HG03025 (cell line): ENCODE measurements around the gene CD93.

Experiments used
- ATAC-seq: cut with Tn5 transposase; IDR thresholded peaks from one replicate; pipeline ENCODE4 v1.9.1; 2021; ENCODE audit warnings: mild to moderate bottlenecking, moderate library complexity; ENCODE audit not compliant: unreplicated experiment, low FRiP score

Gene CD93

DNA sequence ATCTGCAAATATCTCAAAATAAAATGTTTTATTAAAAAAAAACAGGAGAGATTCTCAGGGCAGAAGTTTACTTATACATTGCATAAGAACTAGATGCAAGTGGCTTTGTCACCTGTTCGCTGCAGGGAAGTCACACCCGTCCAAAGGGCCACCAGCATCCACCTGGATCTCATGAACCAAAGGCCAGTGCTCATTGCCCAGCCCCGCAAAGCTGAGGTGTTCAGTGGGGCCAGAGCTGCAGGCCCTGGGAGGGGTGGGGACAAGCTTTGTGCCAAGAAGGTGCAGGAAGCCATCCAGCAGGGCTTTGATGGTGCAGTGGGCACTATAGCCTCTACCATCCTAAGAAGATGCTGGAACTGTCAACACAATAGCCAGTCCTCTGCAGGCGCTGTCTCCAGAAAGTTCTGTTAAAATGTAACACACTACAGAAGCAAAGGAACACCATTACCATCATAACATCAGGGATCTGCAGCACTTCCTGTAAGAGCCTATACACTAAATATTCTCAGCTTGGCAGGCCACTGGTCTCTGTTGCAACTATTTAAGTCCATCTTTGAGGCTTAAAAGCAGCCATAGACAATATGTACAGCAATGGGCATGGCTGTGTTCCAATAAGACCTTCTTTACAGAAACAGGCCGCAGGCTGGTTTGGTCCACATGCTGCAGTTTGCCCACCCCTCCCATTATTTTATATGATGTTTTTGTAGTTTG is 15.7 kb upstream of the CD93 start:
- ATAC-seq, result no peak

DNA sequence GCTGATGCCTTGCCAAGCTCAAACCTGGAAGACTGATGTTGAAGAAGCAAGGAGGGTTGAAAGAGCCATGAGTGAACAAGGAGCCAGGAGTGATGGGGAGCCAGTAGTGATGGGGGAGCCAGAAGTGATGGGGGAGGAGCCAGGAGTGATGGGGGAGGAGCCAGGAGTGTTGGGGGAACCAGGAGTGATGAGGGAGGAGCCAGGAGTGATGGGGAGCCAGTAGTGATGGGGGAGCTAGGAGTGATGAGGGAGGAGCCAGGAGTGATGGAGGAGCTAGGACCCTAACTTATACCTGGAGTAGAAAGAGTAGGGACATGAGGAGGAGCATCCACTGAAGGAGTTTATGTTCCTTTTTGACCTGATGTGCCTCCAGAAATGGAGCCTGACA is 14.6 kb upstream of the CD93 start:
- no peak for ATAC-seq

DNA sequence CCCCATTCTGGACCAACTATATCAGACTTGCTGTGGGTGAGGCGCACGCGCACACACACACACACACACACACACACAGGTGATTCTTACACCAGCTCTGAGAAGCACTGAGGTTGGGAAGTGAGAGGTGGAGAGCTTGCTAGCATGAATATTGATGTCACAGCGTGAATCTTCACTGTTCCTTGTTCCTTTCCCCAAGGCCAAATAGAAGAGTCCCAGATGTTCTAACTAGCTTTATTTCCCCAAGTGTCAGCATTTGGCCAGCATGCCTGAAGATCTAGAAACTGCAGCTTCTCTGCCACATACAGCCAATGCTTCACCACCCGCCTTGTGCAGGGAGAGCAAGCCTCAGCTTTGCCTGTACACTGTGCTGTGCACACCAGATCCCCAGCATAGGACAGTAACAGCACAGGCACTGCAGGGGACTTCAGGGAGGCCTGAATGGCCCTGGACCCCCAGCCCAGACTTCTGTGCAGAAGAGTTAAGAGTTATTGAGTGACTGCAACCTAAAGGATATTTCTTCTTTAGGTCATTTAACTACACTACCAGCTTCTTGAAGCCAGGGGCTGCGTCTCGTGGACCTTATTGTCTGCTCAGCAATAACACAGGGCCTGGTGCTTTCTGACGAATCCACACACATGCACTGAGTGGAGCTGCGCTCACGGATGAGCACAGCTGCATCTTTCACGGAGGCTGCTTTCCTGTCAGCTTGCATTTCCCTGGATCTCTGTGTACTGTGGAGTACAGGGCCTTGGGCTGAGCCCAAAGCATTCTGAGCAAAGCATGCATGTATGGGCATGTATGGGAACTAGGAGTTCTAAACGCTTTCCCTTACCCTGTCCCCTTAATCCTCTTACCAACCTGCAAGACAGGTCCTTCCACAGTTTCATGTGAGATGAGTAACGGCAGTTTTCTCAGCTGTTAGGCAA is 13.9 kb upstream of the CD93 start:
- ATAC-seq, result no peak

- no peak for ATAC-seq
These were observed 11.8 kb upstream of the CD93 start for GRCh38 chr20:23097636-23098580.

DNA sequence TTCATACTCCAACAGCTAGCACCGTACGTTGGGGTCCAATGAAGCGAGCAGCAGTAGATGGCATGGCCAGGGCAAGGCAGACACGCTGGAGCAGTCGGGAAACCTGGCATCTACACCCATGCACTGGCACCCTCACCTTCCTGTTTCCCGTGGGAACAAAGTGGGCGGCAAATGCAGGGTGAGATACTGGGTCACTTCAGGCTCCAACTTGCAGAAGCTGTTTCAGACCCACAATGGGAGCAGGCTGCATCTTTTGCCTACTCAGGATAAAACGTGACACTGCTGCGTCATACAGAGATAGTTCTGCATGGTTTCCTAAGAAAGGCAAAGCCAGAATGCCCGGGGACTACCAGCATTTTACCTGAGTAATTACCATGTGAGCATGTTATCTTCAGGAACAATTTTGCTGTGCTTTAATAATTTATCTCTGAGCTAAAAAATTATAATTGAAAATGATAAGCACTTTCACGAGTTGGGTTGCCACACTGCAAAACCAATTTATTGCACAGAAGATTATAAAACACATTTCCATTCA is 10.9 kb upstream of the CD93 start:
- no peak for ATAC-seq

GRCh38 chr20:23096097-23096496 is 10.0 kb upstream of the CD93 start:
- ATAC-seq, result no peak

- no peak for ATAC-seq
These were observed 9.4 kb upstream of the CD93 start for GRCh38 chr20:23095499-23095898.

DNA sequence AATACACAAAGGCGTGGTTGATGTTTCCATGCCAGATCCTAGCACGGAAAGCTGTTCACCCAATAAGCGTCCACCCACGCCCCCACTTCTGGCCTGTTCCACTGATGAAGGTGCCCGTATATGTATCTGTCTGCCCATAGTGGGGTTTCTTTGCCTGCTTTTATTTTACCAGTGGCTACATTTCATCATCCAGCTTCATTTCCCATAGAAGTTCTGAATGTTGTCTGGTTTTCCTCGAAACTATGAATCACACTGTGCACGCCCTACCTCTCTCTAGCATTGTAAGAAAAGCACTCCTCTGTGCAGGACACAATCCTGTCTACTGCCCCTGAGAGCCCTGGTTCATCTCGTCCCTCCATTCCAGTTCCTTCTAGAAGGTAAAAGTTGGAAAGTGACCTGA is 8.8 kb upstream of the CD93 start:
- no peak for ATAC-seq

DNA sequence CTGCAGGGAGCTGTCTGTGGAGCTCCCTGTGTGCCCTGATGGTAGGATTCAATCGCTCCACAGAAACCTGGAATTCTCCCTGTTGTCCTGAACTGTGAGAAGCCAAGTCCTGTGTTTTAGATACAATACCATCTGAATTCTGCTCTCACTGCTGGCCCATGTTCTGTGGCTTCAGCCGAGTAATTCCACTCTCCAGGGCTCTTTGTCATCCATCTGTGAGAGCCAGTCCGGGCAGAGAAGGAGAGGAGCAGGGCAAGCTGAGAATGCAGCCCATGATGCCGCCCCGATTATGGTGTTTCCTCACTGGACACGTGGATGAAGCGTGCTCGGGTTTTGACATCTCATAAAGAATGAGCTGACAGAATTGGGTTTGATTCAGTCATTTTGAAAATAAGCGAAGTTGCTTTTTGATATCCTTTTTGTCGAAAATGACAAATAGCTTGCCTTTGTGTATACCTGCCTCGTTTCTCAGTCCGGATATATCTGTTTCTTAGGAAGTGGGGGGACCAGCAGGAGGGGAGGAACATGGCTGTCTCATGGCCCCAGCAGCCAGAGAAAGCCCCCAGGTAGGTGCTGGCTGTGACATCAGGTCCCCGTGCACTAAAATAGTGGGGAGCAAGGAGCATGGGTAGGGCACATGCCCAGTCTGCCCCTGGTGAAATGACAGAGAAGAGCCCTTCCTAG is 8.2 kb upstream of the CD93 start:
- ATAC-seq, result no peak

- ATAC-seq, result no peak
These were observed 7.5 kb upstream of the CD93 start for GRCh38 chr20:23093613-23094012.

- no peak for ATAC-seq
These were observed 6.9 kb upstream of the CD93 start for GRCh38 chr20:23092861-23093495.

DNA sequence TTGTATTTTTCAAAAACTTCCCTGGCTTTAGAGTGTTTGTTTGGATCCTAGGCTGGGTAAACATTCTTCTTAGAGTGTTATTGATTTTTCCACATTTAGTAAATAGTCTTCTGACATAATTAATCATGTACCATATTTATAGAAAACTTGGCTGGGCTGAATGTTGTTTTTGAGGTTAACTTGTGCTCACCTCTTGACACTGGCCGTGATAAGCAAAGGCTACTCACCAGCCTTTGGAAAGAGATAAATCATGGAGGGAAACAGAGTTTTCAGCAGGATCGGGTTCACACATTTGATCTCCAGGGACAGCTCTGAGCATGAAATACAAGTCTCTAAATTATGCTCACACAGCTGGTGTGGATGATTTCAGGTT is 6.2 kb upstream of the CD93 start:
- no peak for ATAC-seq

DNA sequence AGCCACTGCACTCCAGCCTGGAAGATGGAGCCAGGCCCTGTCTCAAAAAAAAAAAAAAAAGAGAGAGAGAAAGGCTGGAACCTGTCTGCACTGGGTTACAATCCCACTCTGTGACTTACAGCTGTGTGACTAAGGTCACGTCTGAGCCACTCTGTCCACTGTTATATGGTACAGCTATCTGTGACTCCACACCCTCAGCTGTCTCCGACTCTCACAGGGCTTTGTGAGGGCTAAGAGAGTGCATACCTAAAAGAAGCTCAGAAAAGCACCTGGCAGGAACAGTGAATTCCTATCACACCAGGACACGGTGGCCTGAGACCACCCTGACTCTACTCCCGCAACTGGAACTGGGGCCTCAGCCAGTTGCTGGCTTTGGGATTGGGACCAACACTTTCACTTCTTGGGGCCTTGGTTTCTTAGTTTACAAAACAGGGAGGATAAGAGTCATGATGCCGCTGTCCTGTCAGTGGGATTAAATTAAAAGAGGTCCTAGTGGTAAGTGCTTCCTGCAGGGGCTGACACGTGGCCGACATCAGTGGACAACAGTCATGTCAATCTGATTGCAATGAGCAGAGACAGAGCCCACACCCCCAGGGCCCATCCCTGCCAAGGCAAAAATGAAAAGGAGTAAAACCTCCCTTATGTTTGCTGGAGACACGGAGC is 5.7 kb upstream of the CD93 start:
- ATAC-seq, result no peak

GRCh38 chr20:23090878-23091277 is 4.8 kb upstream of the CD93 start:
- ATAC-seq, result no peak

DNA sequence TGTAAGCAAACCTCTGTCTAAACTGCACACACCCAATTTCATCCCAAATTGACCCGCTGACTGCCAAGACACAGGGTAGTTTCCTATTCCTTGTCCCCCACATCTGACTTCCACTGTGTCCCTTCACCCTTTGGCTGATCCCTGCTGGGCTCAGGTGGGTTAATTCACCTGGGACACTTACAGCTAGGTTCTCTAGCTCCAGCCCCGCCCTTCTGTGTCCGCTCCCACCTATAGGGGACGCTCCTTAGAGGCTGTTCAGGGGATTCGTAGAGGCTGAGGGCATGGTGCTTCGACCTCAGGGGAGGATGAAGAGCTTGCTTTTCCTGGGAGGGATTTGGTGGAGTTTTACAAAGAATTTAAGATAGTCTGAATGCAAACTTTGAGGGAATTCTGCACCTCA is 4.0 kb upstream of the CD93 start:
- ATAC-seq, result no peak

GRCh38 chr20:23088866-23089265 is 2.7 kb upstream of the CD93 start:
- ATAC-seq, result no peak

- no peak for ATAC-seq
These were observed 1.6 kb upstream of the CD93 start for GRCh38 chr20:23087587-23088251.

DNA sequence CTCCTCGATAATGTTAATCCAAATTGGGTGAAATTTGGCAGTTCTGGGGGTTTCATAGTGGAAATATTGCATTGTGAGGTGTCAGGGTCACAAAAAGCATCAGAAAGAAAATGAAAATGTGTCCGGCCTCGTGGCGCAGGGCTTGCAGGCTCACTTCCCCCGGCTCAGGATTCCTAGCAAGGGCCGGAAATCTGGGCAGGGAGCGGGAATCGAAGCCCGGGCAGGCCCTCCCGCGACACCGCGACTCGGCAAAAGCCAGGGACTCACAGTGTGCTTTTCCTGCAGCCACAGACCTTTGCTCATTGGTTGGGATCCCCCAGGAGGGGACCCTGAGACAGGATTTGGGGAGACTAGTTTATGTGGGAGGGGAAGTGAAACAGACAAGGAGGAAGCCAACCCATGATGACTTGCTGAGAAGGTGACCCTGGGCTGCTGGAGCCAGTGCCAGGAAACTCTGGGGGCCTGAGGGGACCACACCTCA is 847 bp upstream of the CD93 start:
- no peak for ATAC-seq
